ENCODE results near the gene TUBD1.

GRCh38 chr17:59840329-59841090 lies 52.2 kb downstream of the TUBD1 start:
- TF ChIP-seq CTCF (IDR thresholded peaks at IDR 0.05) (no peak), POLR2A (IDR thresholded peaks at IDR 0.05) (no peak), EP300 (IDR thresholded peaks at IDR 0.05) (no peak)

All from gastroesophageal sphincter (tissue), 3 donors.